SIG-M5 (cell line): ENCODE data around the gene VPS8.
A peak's percentile ranks its signal among the peaks of the same experiment; 100 is the strongest.

Experiments
- DNase-seq: peaks from one replicate; lab custom pipeline; 2025; lab: John Stamatoyannopoulos, UW

Gene VPS8

GRCh38 chr3:184811999-184812661 lies at the start of gene VPS8:
TSS of gene VPS8 (plus strand) at chr3:184812166. CDS start at chr3:184824633, 12,467 bp downstream.
- peak; percentile 83 for DNase-seq

GRCh38 chr3:184764191-184764590 lies 47.8 kb upstream of the VPS8 start:
- DNase-seq: no peak

- DNase-seq: no peak
These were observed 46.8 kb upstream of the VPS8 start for GRCh38 chr3:184765047-184765729.

GRCh38 chr3:184765730-184766074 lies 46.3 kb upstream of the VPS8 start:
- peak; percentile 66 for DNase-seq

GRCh38 chr3:184766555-184767261 lies 45.3 kb upstream of the VPS8 start:
- no peak for DNase-seq

- no peak for DNase-seq
These were observed 44.6 kb upstream of the VPS8 start for GRCh38 chr3:184767377-184767776.

- no peak for DNase-seq
These were observed 42.4 kb upstream of the VPS8 start for GRCh38 chr3:184769382-184770170.

- no peak for DNase-seq
These were observed 41.4 kb upstream of the VPS8 start for GRCh38 chr3:184770541-184770940.

GRCh38 chr3:184771301-184772127 lies 40.5 kb upstream of the VPS8 start:
- no peak for DNase-seq

- no peak for DNase-seq
These were observed 39.2 kb upstream of the VPS8 start for GRCh38 chr3:184772667-184773272.

GRCh38 chr3:184773283-184774186 lies 38.4 kb upstream of the VPS8 start:
- DNase-seq: no peak

- no peak for DNase-seq
These were observed 35.0 kb upstream of the VPS8 start for GRCh38 chr3:184776916-184777315.

GRCh38 chr3:184777566-184778356 lies 34.2 kb upstream of the VPS8 start:
- peak; percentile 25 for DNase-seq

- no peak for DNase-seq
These were observed 33.3 kb upstream of the VPS8 start for GRCh38 chr3:184778426-184779332.

GRCh38 chr3:184780981-184781515 lies 30.9 kb upstream of the VPS8 start:
- no peak for DNase-seq

GRCh38 chr3:184781801-184782200 lies 30.2 kb upstream of the VPS8 start:
- no peak for DNase-seq

GRCh38 chr3:184783319-184783718 lies 28.6 kb upstream of the VPS8 start:
- DNase-seq: no peak
